Measurements from ENCODE around the gene UNC13A. TPM values are rescaled to one million over a fixed set of nuclear protein-coding genes. Genes with fewer than 3 reads are reported as not detected.

Gene UNC13A
- total RNA-seq, 1 donor from 2014 or later = 0.13 TPM

DNA sequence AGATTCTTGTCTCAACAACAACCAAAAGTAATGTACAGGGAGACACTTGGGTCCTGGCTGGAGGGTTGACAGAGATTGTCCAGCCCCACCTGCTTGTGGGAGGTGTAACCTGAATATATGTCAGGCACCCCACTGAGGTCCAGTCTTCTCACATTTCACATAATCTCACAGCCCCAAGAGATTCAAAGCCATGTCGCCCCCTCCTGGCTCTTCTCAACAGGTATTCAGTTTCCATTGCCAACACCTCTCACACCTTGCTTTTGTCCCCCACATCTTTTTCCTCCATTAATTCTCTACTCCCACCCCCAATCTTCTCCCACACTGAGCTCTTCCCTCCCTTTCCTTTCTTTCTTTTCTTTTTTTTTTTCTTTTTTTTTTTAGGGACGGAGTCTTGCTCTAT is 11.2 kb downstream of the UNC13A start:
- intact Hi-C loops (cut with DNase I) = no loop called here
- DNase-seq (ENCODE audit: low spot score) (no peak), ATAC-seq (no peak)

GRCh38 chr19:17676295-17676694 is 11.9 kb downstream of the UNC13A start:
- no peak for ATAC-seq
- intact Hi-C loops (cut with DNase I) = no loop called here
- DNase-seq (ENCODE audit: low spot score) = no peak

- intact Hi-C loops (cut with DNase I) = no loop called here
- ATAC-seq (no peak), DNase-seq (ENCODE audit: low spot score) (no peak)
Observed at GRCh38 chr19:17673937-17674799, 14.0 kb downstream of the UNC13A start.

DNA sequence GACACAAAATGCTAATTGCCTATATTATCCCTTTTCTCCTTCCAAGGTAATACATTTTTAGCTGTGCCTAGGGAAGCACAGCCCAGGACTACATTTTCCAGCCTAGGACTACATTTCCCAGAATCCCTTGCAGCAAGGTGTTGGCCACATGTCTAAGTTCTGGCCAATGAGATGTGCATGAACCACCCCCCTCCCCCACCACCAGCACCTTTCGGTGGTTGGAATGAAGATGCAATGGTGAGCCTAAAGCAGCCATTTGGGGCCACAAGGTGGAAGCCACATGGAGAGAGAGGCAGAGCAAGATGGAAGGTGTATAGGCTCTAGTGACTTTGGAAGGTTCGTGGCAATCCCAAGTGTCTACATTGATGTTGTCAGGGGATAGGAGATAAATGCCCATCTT is 16.2 kb downstream of the UNC13A start:
- intact Hi-C loops (cut with DNase I) = no loop called here
- ATAC-seq = no peak
- no peak for DNase-seq (ENCODE audit: low spot score)

GRCh38 chr19:17669419-17669818 is 18.7 kb downstream of the UNC13A start:
- no peak for ATAC-seq
- intact Hi-C loops (cut with DNase I) = no loop called here
- DNase-seq (ENCODE audit: low spot score) = no peak

DNA sequence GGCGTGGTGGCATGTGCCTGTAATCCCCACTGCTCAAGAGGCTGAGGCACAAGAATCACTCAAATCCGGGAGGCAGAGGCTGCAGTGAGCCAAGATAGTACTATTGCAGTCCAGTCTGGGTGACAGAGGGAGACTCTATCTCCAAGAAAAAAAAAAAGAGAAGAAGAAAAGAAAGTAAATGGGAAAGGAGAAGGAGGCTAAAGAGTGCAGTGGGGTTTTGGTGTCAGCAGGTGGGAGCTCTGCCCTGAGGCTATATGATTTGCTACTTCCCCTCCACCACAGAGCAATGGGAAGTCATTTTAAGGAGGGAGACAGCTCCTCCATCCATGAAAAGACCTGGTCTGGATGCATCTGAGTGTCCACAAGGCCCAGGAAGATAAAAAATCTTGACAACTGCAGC is 23.1 kb downstream of the UNC13A start:
- DNase-seq (ENCODE audit: low spot score) (no peak), ATAC-seq (no peak)
- intact Hi-C loops (cut with DNase I) = no loop called here

GRCh38 chr19:17659996-17660395 is 28.2 kb downstream of the UNC13A start:
- DNase-seq (ENCODE audit: low spot score) (no peak), ATAC-seq (peak; percentile 37)
- intact Hi-C loops (cut with DNase I) = no loop called here

- no peak for DNase-seq (ENCODE audit: low spot score)
- intact Hi-C loops (cut with DNase I) = no loop called here
- peak; percentile 69 for ATAC-seq
Observed at GRCh38 chr19:17658666-17659065, 29.5 kb downstream of the UNC13A start.

GRCh38 chr19:17658240-17658639 is 29.9 kb downstream of the UNC13A start:
- intact Hi-C loops (cut with DNase I) = no loop called here
- DNase-seq (ENCODE audit: low spot score) = no peak
- no peak for ATAC-seq

GRCh38 chr19:17656970-17657369 is 31.2 kb downstream of the UNC13A start:
- no peak for DNase-seq (ENCODE audit: low spot score)
- intact Hi-C loops (cut with DNase I) = no loop called here
- no peak for ATAC-seq

- DNase-seq (ENCODE audit: low spot score) = no peak
- intact Hi-C loops (cut with DNase I) = no loop called here
- no peak for ATAC-seq
Observed at GRCh38 chr19:17655751-17656472, 32.2 kb downstream of the UNC13A start.

- ATAC-seq (no peak), DNase-seq (ENCODE audit: low spot score) (no peak)
Observed at GRCh38 chr19:17654993-17655392, 33.2 kb downstream of the UNC13A start.

GRCh38 chr19:17652627-17653026 is 35.5 kb downstream of the UNC13A start:
- ATAC-seq = no peak
- intact Hi-C loops (cut with DNase I) = no loop called here

More at GRCh38 chr19:17654993-17655392, 33.2 kb downstream of the UNC13A start:
- intact Hi-C loops (cut with DNase I) = no loop called here

DNA sequence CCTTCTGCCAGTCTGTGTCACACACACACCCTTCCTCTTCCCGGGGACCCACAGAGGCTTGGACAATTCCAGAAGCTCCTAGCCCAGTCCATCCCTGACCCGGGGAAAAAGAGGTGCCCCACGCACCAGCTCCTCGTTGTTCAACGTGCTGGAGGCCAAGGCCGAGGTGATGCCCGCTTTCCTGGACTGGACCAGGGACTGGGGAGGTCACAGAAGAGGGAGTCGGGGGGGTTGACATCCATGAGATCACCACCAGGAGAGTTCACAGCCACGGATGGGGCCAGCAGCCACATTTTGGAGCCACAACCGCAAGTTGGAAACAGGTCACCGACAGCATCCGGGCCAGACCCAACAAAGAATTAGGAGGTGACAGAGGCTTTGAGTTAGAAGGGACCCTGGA is 39.4 kb downstream of the UNC13A start:
- DNase-seq (ENCODE audit: low spot score) (no peak), ATAC-seq (no peak)
- intact Hi-C loops (cut with DNase I) = no loop called here

More at GRCh38 chr19:17652627-17653026, 35.5 kb downstream of the UNC13A start:
- DNase-seq (ENCODE audit: low spot score) = no peak

DNA sequence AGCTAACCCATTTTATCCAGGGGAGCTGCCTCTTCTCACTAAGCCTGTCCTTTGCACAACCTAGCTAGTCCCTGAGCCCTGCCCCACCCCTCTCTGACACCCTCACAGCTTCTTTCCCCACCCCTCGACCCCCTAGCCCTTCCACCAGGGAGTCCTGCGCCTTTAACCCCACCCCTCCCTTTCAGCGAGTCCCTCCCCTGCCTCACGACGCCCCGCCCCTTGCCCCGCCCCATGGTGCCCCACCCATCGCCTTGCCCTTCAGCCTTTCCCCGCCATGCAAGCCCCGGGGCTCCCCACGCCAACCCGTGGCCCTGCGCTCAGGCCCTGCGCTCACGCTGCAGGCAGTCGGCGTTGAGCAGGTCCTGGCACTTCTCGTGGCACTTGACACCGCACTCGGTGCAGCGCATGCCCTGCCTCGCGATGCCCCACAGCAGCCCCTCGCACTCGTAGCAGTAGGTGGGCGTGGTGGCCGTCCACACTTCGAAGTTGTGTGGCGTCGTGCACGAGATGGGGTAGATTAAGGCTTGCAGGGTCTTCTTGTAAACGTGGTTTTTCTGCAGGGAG is 40.0 kb downstream of the UNC13A start:
- intact Hi-C loops (cut with DNase I) = no loop called here
- ATAC-seq (no peak), DNase-seq (ENCODE audit: low spot score) (no peak)

GRCh38 chr19:17647071-17648020 is 40.8 kb downstream of the UNC13A start:
- DNase-seq (ENCODE audit: low spot score) = no peak
- intact Hi-C loops (cut with DNase I) = no loop called here
- ATAC-seq = no peak

- ATAC-seq (no peak), DNase-seq (ENCODE audit: low spot score) (no peak)
- intact Hi-C loops (cut with DNase I) = no loop called here
Observed at GRCh38 chr19:17646441-17646840, 41.7 kb downstream of the UNC13A start.

GRCh38 chr19:17645339-17645963 is 42.7 kb downstream of the UNC13A start:
- ATAC-seq = no peak
- intact Hi-C loops (cut with DNase I) = no loop called here
- DNase-seq (ENCODE audit: low spot score) = no peak

GRCh38 chr19:17642656-17643055 is 45.5 kb downstream of the UNC13A start:
- intact Hi-C loops (cut with DNase I) = no loop called here
- DNase-seq (ENCODE audit: low spot score) = no peak
- ATAC-seq = no peak

Measured in sciatic nerve (tissue), 2 donors.